Liver (tissue), 9 donors: ENCODE results near the gene PCDH15. TPM values are rescaled to one million over a fixed set of nuclear protein-coding genes. Genes with fewer than 3 reads are reported as not detected.

Experiments
- DNase-seq: peaks from one replicate; pipeline ENCODE4 v3.0.0-alpha.2; 2017; ENCODE audit warnings: low spot score
- H3K27ac ChIP-seq, 2 donors: one replicate each; pipeline ENCODE4 v1.7.0; 2013; ENCODE audit warnings: inconsistent platforms in 2 of 2, low read length in 2 of 2, control low read depth in 1 of 2, low read depth in 1 of 2, mild to moderate bottlenecking in 1 of 2
- H3K27me3 ChIP-seq, 4 donors: one replicate each; pipeline versions ENCODE4 v1.6.1 to v1.7.0; 2013; ENCODE audit warnings: low read length in 3 of 4, inconsistent platforms in 1 of 4, mild to moderate bottlenecking in 1 of 4, moderate library complexity in 1 of 4; ENCODE audit not compliant: control insufficient read depth in 4 of 4, insufficient read depth in 4 of 4
- H3K36me3 ChIP-seq, 4 donors: one replicate each; pipeline versions ENCODE4 v1.6.1 to v1.7.0; 2013; ENCODE audit warnings: low read length in 3 of 4, mild to moderate bottlenecking in 3 of 4, low read depth in 1 of 4, moderate library complexity in 1 of 4; ENCODE audit not compliant: control insufficient read depth in 4 of 4, insufficient read depth in 3 of 4
- H3K4me1 ChIP-seq, 4 donors: one replicate each; pipeline versions ENCODE4 v1.6.1 to v1.7.0; 2013; ENCODE audit warnings: low read length in 3 of 4, mild to moderate bottlenecking in 3 of 4, moderate library complexity in 1 of 4; ENCODE audit not compliant: control insufficient read depth in 4 of 4, insufficient read depth in 4 of 4
- H3K4me3 ChIP-seq, 3 donors: one replicate each; pipeline versions ENCODE4 v1.6.1 to v1.7.0; 2013; ENCODE audit warnings: low read length in 3 of 3, control low read depth in 1 of 3, low read depth in 1 of 3, mild to moderate bottlenecking in 1 of 3
- H3K9ac ChIP-seq, 2 donors: one replicate each; pipeline ENCODE4 v1.7.0; 2013; ENCODE audit warnings: low read length in 2 of 2, mild to moderate bottlenecking in 2 of 2, moderate library complexity in 2 of 2, control low read depth in 1 of 2, low read depth in 1 of 2
- H3K9me3 ChIP-seq, 4 donors: one replicate each; pipeline versions ENCODE4 v1.6.1 to v1.7.0; 2013; ENCODE audit warnings: low read length in 3 of 4; ENCODE audit not compliant: control insufficient read depth in 4 of 4
- ATF3 ChIP-seq: IDR thresholded peaks from 2 replicates; pipeline ENCODE4 v1.6.1; 2016; ENCODE audit warnings: antibody characterized with exemption
- EGR1 ChIP-seq, 2 donors: IDR thresholded peaks; 2 replicates each; pipeline ENCODE4 v1.6.1; 2016 to 2018; ENCODE audit warnings: antibody characterized with exemption in 2 of 2, low read depth in 2 of 2
- FOXA1 ChIP-seq: IDR thresholded peaks from 2 replicates; pipeline ENCODE4 v1.6.1; 2016; ENCODE audit warnings: antibody characterized with exemption
- FOXA2 ChIP-seq: IDR thresholded peaks from 2 replicates; pipeline ENCODE4 v1.6.1; 2016; ENCODE audit warnings: antibody characterized with exemption
- GABPA ChIP-seq, 2 donors: IDR thresholded peaks in 1 of 2; conservative IDR thresholded peaks in 1 of 2; 2 replicates each; pipeline ENCODE4 v1.6.1; 2016; ENCODE audit warnings: antibody characterized with exemption in 2 of 2, mild to moderate bottlenecking in 1 of 2, moderate library complexity in 1 of 2
- HNF4A ChIP-seq, 2 donors: conservative IDR thresholded peaks; 2 replicates each; pipeline ENCODE4 v1.6.1; 2016; ENCODE audit warnings: antibody characterized with exemption in 2 of 2, mild to moderate bottlenecking in 2 of 2
- HNF4G ChIP-seq: IDR thresholded peaks from 2 replicates; pipeline ENCODE4 v1.6.1; 2016; ENCODE audit warnings: antibody characterized with exemption
- NR2F2 ChIP-seq: IDR thresholded peaks from 2 replicates; pipeline ENCODE4 v1.6.1; 2016; ENCODE audit warnings: antibody characterized with exemption
- RAD21 ChIP-seq, 2 donors: IDR thresholded peaks; 2 replicates each; pipeline ENCODE4 v1.6.1; 2016; ENCODE audit warnings: antibody characterized with exemption in 2 of 2, mild to moderate bottlenecking in 2 of 2
- REST ChIP-seq: IDR thresholded peaks from 2 replicates; pipeline ENCODE4 v1.6.1; 2016; ENCODE audit warnings: antibody characterized with exemption, mild to moderate bottlenecking
- SP1 ChIP-seq: IDR thresholded peaks from 2 replicates; pipeline ENCODE4 v1.6.1; 2018; ENCODE audit warnings: antibody characterized with exemption, mild to moderate bottlenecking
- TAF1 ChIP-seq: conservative IDR thresholded peaks from 2 replicates; pipeline ENCODE4 v1.6.1; 2016; ENCODE audit warnings: antibody characterized with exemption, mild to moderate bottlenecking
- YY1 ChIP-seq: IDR thresholded peaks from 2 replicates; pipeline ENCODE4 v1.6.1; 2016; ENCODE audit warnings: antibody characterized with exemption, mild to moderate bottlenecking
- WGBS: extraction: QIAGEN DNeasy Blood & Tissue Kit; methylation state at CpG from one replicate; pipeline ENCODE4 v1.1.7; 2013; 5-methylcytosine and 5-hydroxymethylcytosine counted together
- polyA plus RNA-seq, 2 donors: library from polyadenylated mRNA; stranded (reverse) in 1 of 2; unstranded in 1 of 2; fragments of 200-250 nt in 1 of 2; fragments of >200 nt in 1 of 2; fragmentation: Nextera tagmentation in 1 of 2; extraction: Ambion mirVana in 1 of 2; gene quantifications; one replicate each; pipeline versions ENCODE4 v1.2.1 to v1.2.3, GENCODE V29; 2013 to 2015
- total RNA-seq, 2 donors: library from RNA; depleted of rRNA; stranded (reverse); fragments of >200 nt; gene quantifications; one replicate each; pipeline ENCODE4 v1.2.3, GENCODE V29; 2014
- TF ChIP-seq, protein P1 (sequence below): fragments of 150-350 bp; IDR thresholded peaks from 2 replicates; pipeline ENCODE4 v1.5.1; 2017; ENCODE audit warnings: improper control_type of control experiment, low read depth, low read length; ENCODE audit not compliant: missing input control
- TF ChIP-seq, protein P2 (sequence below): IDR thresholded peaks from 2 replicates; pipeline ENCODE4 v1.6.1; 2016; ENCODE audit warnings: antibody characterized with exemption
- TF ChIP-seq, protein P3 (sequence below): IDR thresholded peaks from 2 replicates; pipeline ENCODE4 v1.6.1; 2016; ENCODE audit warnings: antibody characterized with exemption
- donor health status: healthy.
- donor health status: healthy.
- donor health status: healthy.
- donor health status: healthy.
- donor health status: healthy.

The PCDH15 gene
- total and polyA plus RNA-seq, 4 donors = 0.05 TPM; not detected in 3

GRCh38 chr10:54108961-54109360 is 692.1 kb downstream of the PCDH15 start:
- TF ChIP-seq YY1 = no peak
- TF ChIP-seq, protein P1, sequence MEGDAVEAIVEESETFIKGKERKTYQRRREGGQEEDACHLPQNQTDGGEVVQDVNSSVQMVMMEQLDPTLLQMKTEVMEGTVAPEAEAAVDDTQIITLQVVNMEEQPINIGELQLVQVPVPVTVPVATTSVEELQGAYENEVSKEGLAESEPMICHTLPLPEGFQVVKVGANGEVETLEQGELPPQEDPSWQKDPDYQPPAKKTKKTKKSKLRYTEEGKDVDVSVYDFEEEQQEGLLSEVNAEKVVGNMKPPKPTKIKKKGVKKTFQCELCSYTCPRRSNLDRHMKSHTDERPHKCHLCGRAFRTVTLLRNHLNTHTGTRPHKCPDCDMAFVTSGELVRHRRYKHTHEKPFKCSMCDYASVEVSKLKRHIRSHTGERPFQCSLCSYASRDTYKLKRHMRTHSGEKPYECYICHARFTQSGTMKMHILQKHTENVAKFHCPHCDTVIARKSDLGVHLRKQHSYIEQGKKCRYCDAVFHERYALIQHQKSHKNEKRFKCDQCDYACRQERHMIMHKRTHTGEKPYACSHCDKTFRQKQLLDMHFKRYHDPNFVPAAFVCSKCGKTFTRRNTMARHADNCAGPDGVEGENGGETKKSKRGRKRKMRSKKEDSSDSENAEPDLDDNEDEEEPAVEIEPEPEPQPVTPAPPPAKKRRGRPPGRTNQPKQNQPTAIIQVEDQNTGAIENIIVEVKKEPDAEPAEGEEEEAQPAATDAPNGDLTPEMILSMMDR = no peak
- TF ChIP-seq, protein P2, sequence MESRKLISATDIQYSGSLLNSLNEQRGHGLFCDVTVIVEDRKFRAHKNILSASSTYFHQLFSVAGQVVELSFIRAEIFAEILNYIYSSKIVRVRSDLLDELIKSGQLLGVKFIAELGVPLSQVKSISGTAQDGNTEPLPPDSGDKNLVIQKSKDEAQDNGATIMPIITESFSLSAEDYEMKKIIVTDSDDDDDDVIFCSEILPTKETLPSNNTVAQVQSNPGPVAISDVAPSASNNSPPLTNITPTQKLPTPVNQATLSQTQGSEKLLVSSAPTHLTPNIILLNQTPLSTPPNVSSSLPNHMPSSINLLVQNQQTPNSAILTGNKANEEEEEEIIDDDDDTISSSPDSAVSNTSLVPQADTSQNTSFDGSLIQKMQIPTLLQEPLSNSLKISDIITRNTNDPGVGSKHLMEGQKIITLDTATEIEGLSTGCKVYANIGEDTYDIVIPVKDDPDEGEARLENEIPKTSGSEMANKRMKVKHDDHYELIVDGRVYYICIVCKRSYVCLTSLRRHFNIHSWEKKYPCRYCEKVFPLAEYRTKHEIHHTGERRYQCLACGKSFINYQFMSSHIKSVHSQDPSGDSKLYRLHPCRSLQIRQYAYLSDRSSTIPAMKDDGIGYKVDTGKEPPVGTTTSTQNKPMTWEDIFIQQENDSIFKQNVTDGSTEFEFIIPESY = no peak
- H3K27me3 ChIP-seq = peaks cover 0 to 2% (median 0%) of the 10 kb centered on the region in 4 donors
- no peak overlapping the region for H3K4me3 ChIP-seq
- no peak for DNase-seq
- H3K4me1 ChIP-seq = no peaks in the 10 kb centered on the region
- H3K9me3 ChIP-seq = no peaks in the 10 kb centered on the region
- 80% methylated on average over 2 of the region's 2 CpGs for WGBS
- no peak overlapping the region for H3K9ac ChIP-seq
- no peak overlapping the region for H3K27ac ChIP-seq
- H3K36me3 ChIP-seq = no peaks in the 10 kb centered on the region

GRCh38 chr10:54096892-54097291 is 704.1 kb downstream of the PCDH15 start:
- TF ChIP-seq, protein P2 = no peak
- no peak for TF ChIP-seq TAF1
- no peak for TF ChIP-seq SP1
- no peak for TF ChIP-seq RAD21 (IDR thresholded peaks at IDR 0.05)
- Histone ChIP-seq H3K9me3 (no peaks in the 10 kb centered on the region), H3K36me3 (no peaks in the 10 kb centered on the region), H3K9ac (no peak overlapping the region), H3K4me3 (no peak overlapping the region), H3K27me3 (no peaks in the 10 kb centered on the region), H3K27ac (no peak overlapping the region), H3K4me1 (no peaks in the 10 kb centered on the region)
- no peak for DNase-seq
- WGBS = 78% methylated on average over 1 of the region's 1 CpG

GRCh38 chr10:54094321-54094720 is 706.7 kb downstream of the PCDH15 start:
- DNase-seq = no peak
- WGBS = 38% methylated on average over 5 of the region's 5 CpGs
- TF ChIP-seq FOXA1 = no peak
- TF ChIP-seq HNF4G = no peak
- no peak for TF ChIP-seq EGR1 (IDR thresholded peaks at IDR 0.05; ENCODE audit: low read depth in 2 of 2)
- no peak for TF ChIP-seq FOXA2
- TF ChIP-seq TAF1 = no peak
- TF ChIP-seq GABPA (IDR thresholded peaks at IDR 0.05 in 1 of 2, conservative IDR thresholded peaks at IDR 0.05 in 1 of 2) = no peak
- no peak for TF ChIP-seq NR2F2
- no peak for TF ChIP-seq ATF3
- TF ChIP-seq, protein P2 = no peak
- TF ChIP-seq SP1 = no peak
- TF ChIP-seq REST = no peak
- TF ChIP-seq YY1 = no peak
- no peak for TF ChIP-seq HNF4A (conservative IDR thresholded peaks at IDR 0.05)
- TF ChIP-seq RAD21 (IDR thresholded peaks at IDR 0.05) = no peak
- TF ChIP-seq, protein P3, sequence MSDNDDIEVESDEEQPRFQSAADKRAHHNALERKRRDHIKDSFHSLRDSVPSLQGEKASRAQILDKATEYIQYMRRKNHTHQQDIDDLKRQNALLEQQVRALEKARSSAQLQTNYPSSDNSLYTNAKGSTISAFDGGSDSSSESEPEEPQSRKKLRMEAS = no peak

More at GRCh38 chr10:54094321-54094720, 706.7 kb downstream of the PCDH15 start:
- Histone ChIP-seq H3K27ac (no peak overlapping the region), H3K4me3 (no peak overlapping the region), H3K9ac (no peak overlapping the region), H3K36me3 (no peaks in the 10 kb centered on the region), H3K27me3 (no peaks in the 10 kb centered on the region), H3K9me3 (no peaks in the 10 kb centered on the region), H3K4me1 (no peaks in the 10 kb centered on the region)
